Spleen (tissue), 11 donors: ENCODE results near the gene RIMS4. TPM values are rescaled to one million over a fixed set of nuclear protein-coding genes. Genes with fewer than 3 reads are reported as not detected.
A peak's percentile ranks its signal among the peaks of the same experiment; 100 is the strongest.

Source experiments
- DNase-seq: peaks from one replicate; pipeline ENCODE4 v3.0.0-alpha.2; 2020
- H3K27ac ChIP-seq, 8 donors: fragments of 200-600 bp; sonication (generic) in 7 of 8; 1 replicate in 4 of 8; 2 replicates in 4 of 8; pipeline versions ENCODE4 v1.5.0 to v1.8.0; 2016 to 2021; ENCODE audit warnings: inconsistent platforms in 4 of 8, mild to moderate bottlenecking in 4 of 8, moderate library complexity in 1 of 8
- H3K27me3 ChIP-seq, 7 donors: fragments of 200-600 bp; sonication (generic) in 6 of 7; replicated peaks in 1 of 7; 1 replicate in 4 of 7; 2 replicates in 3 of 7; pipeline versions ENCODE4 v1.5.0 to v1.8.0; 2016 to 2021; ENCODE audit warnings: inconsistent platforms in 3 of 7, mild to moderate bottlenecking in 1 of 7
- H3K36me3 ChIP-seq, 6 donors: fragments of 200-600 bp; sonication (generic) in 5 of 6; 1 replicate in 4 of 6; 2 replicates in 2 of 6; pipeline versions ENCODE4 v1.5.0 to v1.8.0; 2016 to 2021; ENCODE audit warnings: inconsistent platforms in 2 of 6
- H3K4me1 ChIP-seq, 6 donors: fragments of 200-600 bp; sonication (generic) in 5 of 6; 1 replicate in 3 of 6; 2 replicates in 3 of 6; pipeline versions ENCODE4 v1.5.0 to v1.8.0; 2016 to 2021; ENCODE audit warnings: inconsistent platforms in 3 of 6
- H3K4me3 ChIP-seq, 8 donors: fragments of 200-600 bp; sonication (generic) in 7 of 8; 1 replicate in 4 of 8; 2 replicates in 4 of 8; pipeline versions ENCODE4 v1.5.0 to v1.8.0; 2016 to 2021; ENCODE audit warnings: inconsistent platforms in 4 of 8, mild to moderate bottlenecking in 4 of 8, moderate library complexity in 2 of 8
- H3K9me3 ChIP-seq, 8 donors: fragments of 200-600 bp; sonication (generic) in 7 of 8; 1 replicate in 4 of 8; 2 replicates in 4 of 8; pipeline versions ENCODE4 v1.5.0 to v1.8.0; 2016 to 2021; ENCODE audit warnings: inconsistent platforms in 4 of 8
- POLR2A ChIP-seq, 3 donors: fragments of 450-650 bp; IDR thresholded peaks; one replicate each; pipeline ENCODE4 v1.5.1; 2017; ENCODE audit warnings: antibody characterized with exemption in 3 of 3, mild to moderate bottlenecking in 1 of 3
- POLR2AphosphoS5 ChIP-seq, 3 donors: sonication (generic); formaldehyde crosslinking; IDR thresholded peaks; one replicate each; pipeline ENCODE4 v1.5.1; 2017; ENCODE audit warnings: antibody characterized with exemption in 3 of 3
- WGBS, 5 donors: extraction: QIAGEN DNeasy Blood & Tissue Kit in 3 of 5; methylation state at CpG; one replicate each; pipeline versions ENCODE4 v1.1.5 to v1.1.7; 2013 to 2018; 5-methylcytosine and 5-hydroxymethylcytosine counted together
- intact Hi-C: fragments of 100-400 bp; cut with DNase I; formaldehyde crosslinking; loops from one replicate; pipeline ENCODE4 v1.15.0; 2023; ENCODE audit warnings: low total_unique reads
- polyA plus RNA-seq, 3 donors: library from polyadenylated mRNA; stranded (reverse); fragments of 200-250 nt; gene quantifications; one replicate each; pipeline ENCODE4 v1.2.1, GENCODE V29; 2013
- total RNA-seq, 7 donors: library from RNA; depleted of rRNA in 3 of 7; stranded (reverse); fragments of >200 nt in 3 of 7; fragmentation: NEBNext Ultra II Directional in 4 of 7; extraction: Animal tissue kit (Norgen Biotek cat#: 25700) in 4 of 7; gene quantifications; one replicate each; pipeline versions ENCODE4 v1.1.0 to v1.2.1, GENCODE V29; 2016 to 2021
- TF ChIP-seq, protein P1 (sequence below), 11 experiments: fragments of 200-600 bp in 7 of 11; fragments of 450-650 bp in 4 of 11; sonication (generic) in 4 of 11; IDR thresholded peaks in 8 of 11; conservative IDR thresholded peaks in 3 of 11; 1 replicate in 7 of 11; 2 replicates in 4 of 11; pipeline versions ENCODE4 v1.4.0 to v1.8.0; 2016 to 2021; ENCODE audit warnings: antibody characterized with exemption in 11 of 11, inconsistent platforms in 4 of 11, mild to moderate bottlenecking in 1 of 11
- donor health status: healthy with polysubstance abuse.
- donor health status: DM: no; HTN: no; CAD: no; lungs with moderate emphysema.
- donor health status: DM: no; HTN: no; CAD: no.
- donor health status: Bipolar disorder and iron deficiency.
- donor health status: healthy.
- donor health status: DM: no; HTN: no; CAD: no.
- donor health status: DM: yes; HTN: yes; CAD: no.

The RIMS4 gene
- total and polyA plus RNA-seq, 10 donors = under 0.01 to 0.02 TPM; not detected in 8

GRCh38 chr20:44781118-44781517, 29.2 kb downstream of the RIMS4 start:
- WGBS, 5 donors = 71 to 84% (median 78%) methylated on average over 3 of the region's 3 CpGs
- Histone ChIP-seq H3K9me3 (no peaks in the 10 kb centered on the region), H3K4me1 (no peaks in the 10 kb centered on the region), H3K4me3 (no peak overlapping the region), H3K27me3 (peaks cover 0 to 45% (median 0%) of the 10 kb centered on the region in 7 donors), H3K27ac (no peak overlapping the region), H3K36me3 (no peaks in the 10 kb centered on the region)
- intact Hi-C loops = no loop called here
- DNase-seq = no peak
- TF ChIP-seq POLR2A (IDR thresholded peaks at IDR 0.05) = no peak
- no peak for TF ChIP-seq POLR2AphosphoS5 (IDR thresholded peaks at IDR 0.05)
- TF ChIP-seq, protein P1, sequence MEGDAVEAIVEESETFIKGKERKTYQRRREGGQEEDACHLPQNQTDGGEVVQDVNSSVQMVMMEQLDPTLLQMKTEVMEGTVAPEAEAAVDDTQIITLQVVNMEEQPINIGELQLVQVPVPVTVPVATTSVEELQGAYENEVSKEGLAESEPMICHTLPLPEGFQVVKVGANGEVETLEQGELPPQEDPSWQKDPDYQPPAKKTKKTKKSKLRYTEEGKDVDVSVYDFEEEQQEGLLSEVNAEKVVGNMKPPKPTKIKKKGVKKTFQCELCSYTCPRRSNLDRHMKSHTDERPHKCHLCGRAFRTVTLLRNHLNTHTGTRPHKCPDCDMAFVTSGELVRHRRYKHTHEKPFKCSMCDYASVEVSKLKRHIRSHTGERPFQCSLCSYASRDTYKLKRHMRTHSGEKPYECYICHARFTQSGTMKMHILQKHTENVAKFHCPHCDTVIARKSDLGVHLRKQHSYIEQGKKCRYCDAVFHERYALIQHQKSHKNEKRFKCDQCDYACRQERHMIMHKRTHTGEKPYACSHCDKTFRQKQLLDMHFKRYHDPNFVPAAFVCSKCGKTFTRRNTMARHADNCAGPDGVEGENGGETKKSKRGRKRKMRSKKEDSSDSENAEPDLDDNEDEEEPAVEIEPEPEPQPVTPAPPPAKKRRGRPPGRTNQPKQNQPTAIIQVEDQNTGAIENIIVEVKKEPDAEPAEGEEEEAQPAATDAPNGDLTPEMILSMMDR (IDR thresholded peaks at IDR 0.05 in 8 of 11, conservative IDR thresholded peaks at IDR 0.05 in 3 of 11) = no peak

GRCh38 chr20:44780226-44780625, 30.1 kb downstream of the RIMS4 start:
- Histone ChIP-seq H3K9me3 (no peaks in the 10 kb centered on the region), H3K36me3 (no peaks in the 10 kb centered on the region), H3K27ac (no peak overlapping the region), H3K4me3 (no peak overlapping the region), H3K27me3 (peaks cover 0 to 45% (median 0%) of the 10 kb centered on the region in 7 donors), H3K4me1 (no peaks in the 10 kb centered on the region)
- intact Hi-C loops = no loop called here
- WGBS, 5 donors = 31 to 39% (median 35%) methylated on average over 5 of the region's 5 CpGs
- peak; percentile 17 for DNase-seq
- TF ChIP-seq POLR2AphosphoS5 (IDR thresholded peaks at IDR 0.05) (no peak), POLR2A (IDR thresholded peaks at IDR 0.05) (no peak)
- TF ChIP-seq, protein P1 (IDR thresholded peaks at IDR 0.05 in 8 of 11, conservative IDR thresholded peaks at IDR 0.05 in 3 of 11) = no peak

DNA sequence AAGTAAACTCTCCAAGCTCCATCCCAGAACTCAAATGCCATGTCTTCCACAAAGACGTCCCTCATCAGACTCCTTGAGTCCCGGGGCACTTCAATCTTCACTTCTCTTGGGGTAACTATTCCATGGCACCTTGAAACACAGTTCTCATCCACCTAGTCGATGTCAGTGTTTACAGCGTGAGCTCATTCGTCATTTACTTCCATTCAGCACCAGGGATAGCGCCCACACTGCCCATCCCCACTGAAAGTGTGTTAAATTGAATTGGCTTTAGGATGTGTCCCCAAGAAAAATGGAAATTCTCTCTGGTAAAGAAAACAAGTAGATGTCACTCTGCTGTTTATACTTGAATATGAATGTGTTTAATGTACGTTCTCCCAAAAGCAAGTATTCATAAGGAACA, 33.4 kb downstream of the RIMS4 start:
- 20 to 32% (median 25%) methylated on average over 7 of the region's 7 CpGs for WGBS, 5 donors

GRCh38 chr20:44773070-44773829, 37.1 kb downstream of the RIMS4 start:
- H3K27me3 ChIP-seq = peaks cover 0 to 78% (median 6%) of the 10 kb centered on the region in 7 donors

More for the DNA sequence above, 33.4 kb downstream of the RIMS4 start:
- Histone ChIP-seq H3K27me3 (peaks cover 0 to 65% (median 5%) of the 10 kb centered on the region in 7 donors), H3K9me3 (no peaks in the 10 kb centered on the region), H3K27ac (no peak overlapping the region), H3K4me1 (no peaks in the 10 kb centered on the region), H3K36me3 (no peaks in the 10 kb centered on the region), H3K4me3 (no peak overlapping the region)
- intact Hi-C loops = no loop called here
- TF ChIP-seq POLR2A (IDR thresholded peaks at IDR 0.05) (no peak), POLR2AphosphoS5 (IDR thresholded peaks at IDR 0.05) (no peak)
- TF ChIP-seq, protein P1 (IDR thresholded peaks at IDR 0.05 in 8 of 11, conservative IDR thresholded peaks at IDR 0.05 in 3 of 11) = no peak
- peak; percentile 7 for DNase-seq

More at GRCh38 chr20:44773070-44773829, 37.1 kb downstream of the RIMS4 start:
- H3K9me3 ChIP-seq = no peaks in the 10 kb centered on the region
- no peaks in the 10 kb centered on the region for H3K4me1 ChIP-seq
- H3K27ac ChIP-seq = no peak overlapping the region
- intact Hi-C loops = no loop called here
- DNase-seq = peak; percentile 41
- TF ChIP-seq POLR2A (IDR thresholded peaks at IDR 0.05) (no peak), POLR2AphosphoS5 (IDR thresholded peaks at IDR 0.05) (no peak)
- TF ChIP-seq, protein P1 (IDR thresholded peaks at IDR 0.05 in 8 of 11, conservative IDR thresholded peaks at IDR 0.05 in 3 of 11) = no peak
- no peaks in the 10 kb centered on the region for H3K36me3 ChIP-seq
- 48 to 64% (median 57%) methylated on average over 10 of the region's 10 CpGs for WGBS, 5 donors
- no peak overlapping the region for H3K4me3 ChIP-seq
